GM12878 (cell line): Measurements from ENCODE around the gene SLC29A4. TPM values are rescaled to one million over a fixed set of nuclear protein-coding genes. Genes with fewer than 3 reads are reported as not detected.
"Not testable (repeated sequence)": the region's sequence is repeated elsewhere in the genome, so short reads cannot be mapped to it uniquely, and the experiment has no call there.

Experiments used
- ATAC-seq: fragments of 200-7000 bp; cut with Tn5 transposase; 3 replicates; pipeline ENCODE4 v1.9.1; 2020; ENCODE audit warnings: mild to moderate bottlenecking, moderate library complexity
- BruUV-seq: library from RNA; stranded (reverse); fragments of 400-500 nt; replicated peaks from 2 replicates; lab custom pipeline; 2021; lab: Mats Ljungman, UMichigan
- CTCF ChIA-PET: fragments of 300-600 bp; sonication (Branson Sonifier 250); formaldehyde crosslinking; extraction: SDS; loops from one replicate; lab custom pipeline; 2021; ENCODE audit warnings: inconsistent platforms; lab: Yijun Ruan, JAX
- POLR2A ChIA-PET: fragments of 350-600 bp; formaldehyde crosslinking; extraction: SDS; loops from one replicate; lab custom pipeline; 2021; ENCODE audit warnings: inconsistent platforms; lab: Charles Lee
- RAD21 ChIA-PET: fragments of 300-600 bp; sonication (Branson Sonifier 250); formaldehyde crosslinking; loops from one replicate; lab custom pipeline; 2023; ENCODE audit warnings: antibody characterized with exemption; ENCODE audit not compliant: unreplicated experiment; lab: Charles Lee
- SMC1A ChIA-PET: fragments of 300-600 bp; sonication (Branson Sonifier 250); formaldehyde crosslinking; loops from one replicate; lab custom pipeline; 2023; ENCODE audit not compliant: unreplicated experiment, uncharacterized antibody; lab: Charles Lee
- DNase-seq: peaks from one replicate; pipeline ENCODE4 v3.0.0-alpha.2; 2011; ENCODE audit warnings: low read depth, low spot score
- FAIRE-seq: peaks from 3 replicates; lab custom pipeline; 2011; peaks lifted over from hg19 to GRCh38; lab: Jason Lieb, UNC
- H2AFZ ChIP-seq: 2 replicates; pipeline ENCODE4 v1.6.0; 2011; ENCODE audit warnings: low read depth, low read length, control low read depth; ENCODE audit not compliant: control insufficient read depth
- H3K27ac ChIP-seq: 2 replicates; pipeline ENCODE4 v1.5.1; 2011; ENCODE audit warnings: control low read depth; ENCODE audit not compliant: control insufficient read depth, insufficient read depth
- H3K27me3 ChIP-seq, 2 experiments: replicated peaks in 1 of 2; 2 replicates each; pipeline versions ENCODE4 v1.6.0 to v1.6.1; 2011; ENCODE audit warnings: low read length in 1 of 2; ENCODE audit not compliant: control insufficient read depth in 2 of 2, insufficient read depth in 2 of 2
- H3K36me3 ChIP-seq, 2 experiments: 2 replicates each; pipeline ENCODE4 v1.5.1; 2011; ENCODE audit warnings: low read length in 1 of 2; ENCODE audit not compliant: control insufficient read depth in 2 of 2, insufficient read depth in 2 of 2
- H3K4me1 ChIP-seq: 2 replicates; pipeline ENCODE4 v1.6.1; 2011; ENCODE audit warnings: mild to moderate bottlenecking, low read length, moderate library complexity, mixed read lengths; ENCODE audit not compliant: control insufficient read depth, insufficient read depth
- H3K4me2 ChIP-seq: 2 replicates; pipeline ENCODE4 v1.6.0; 2011; ENCODE audit warnings: control low read depth; ENCODE audit not compliant: control insufficient read depth, insufficient read depth
- H3K4me3 ChIP-seq: fragments of 200-600 bp; sonication (generic); 2 replicates; pipeline ENCODE4 v1.5.1; 2016
- H3K79me2 ChIP-seq: 2 replicates; pipeline ENCODE4 v1.6.0; 2011; ENCODE audit warnings: low read length; ENCODE audit not compliant: control insufficient read depth, insufficient read depth
- H3K9ac ChIP-seq: 2 replicates; pipeline ENCODE4 v1.8.0; 2011; ENCODE audit warnings: low read length, control low read depth, mixed read lengths; ENCODE audit not compliant: control insufficient read depth, insufficient read depth
- H3K9me3 ChIP-seq: replicated peaks from 3 replicates; pipeline ENCODE4 v1.5.1; 2011; ENCODE audit warnings: mild to moderate bottlenecking, low read length; ENCODE audit not compliant: control insufficient read depth, insufficient read depth
- H4K20me1 ChIP-seq: 2 replicates; pipeline ENCODE4 v1.6.0; 2011; ENCODE audit not compliant: control insufficient read depth, insufficient read depth
- CBX5 ChIP-seq: sonication (generic); IDR thresholded peaks from 2 replicates; pipeline ENCODE4 v1.6.1; 2016; ENCODE audit warnings: low read depth, moderate library complexity, mild to moderate bottlenecking, inconsistent platforms
- EED ChIP-seq: sonication (generic); IDR thresholded peaks from 2 replicates; pipeline ENCODE4 v1.6.1; 2016; ENCODE audit warnings: antibody characterized with exemption, low read depth
- IKZF2 ChIP-seq, 2 experiments: fragments of 450-650 bp; IDR thresholded peaks; 2 replicates each; pipeline ENCODE4 v1.6.1; 2017; ENCODE audit warnings: mild to moderate bottlenecking in 2 of 2, moderate library complexity in 2 of 2
- NFIC ChIP-seq: IDR thresholded peaks from 2 replicates; pipeline ENCODE4 v1.6.1; 2012; ENCODE audit warnings: low read depth, mild to moderate bottlenecking, inconsistent platforms, low read length, moderate library complexity
- NKRF ChIP-seq: fragments of 450-650 bp; conservative IDR thresholded peaks from 2 replicates; pipeline ENCODE4 v1.6.1; 2017; ENCODE audit warnings: mild to moderate bottlenecking, moderate library complexity
- POU2F2 ChIP-seq: IDR thresholded peaks from 3 replicates; pipeline ENCODE4 v1.6.1; 2011; ENCODE audit warnings: low read depth, mild to moderate bottlenecking, low read length, borderline replicate concordance
- RELA ChIP-seq: fragments of 450-650 bp; IDR thresholded peaks from 2 replicates; pipeline ENCODE4 v1.8.0; 2014; ENCODE audit warnings: borderline replicate concordance; ENCODE audit not compliant: partially characterized antibody
- SIX5 ChIP-seq: IDR thresholded peaks from 2 replicates; pipeline ENCODE4 v1.6.1; 2011; ENCODE audit warnings: mild to moderate bottlenecking, low read depth, low read length, moderate library complexity; ENCODE audit not compliant: severe bottlenecking
- USF2 ChIP-seq: IDR thresholded peaks from 2 replicates; pipeline ENCODE4 v1.6.1; 2011; ENCODE audit warnings: low read depth, low read length, improper control_type of control experiment, borderline replicate concordance
- WGBS: methylation state at CpG from one replicate; pipeline ENCODE4 v1.1.6; 2016; ENCODE audit warnings: low lambda C conversion rate; ENCODE audit not compliant: insufficient replicate concordance, insufficient coverage; ENCODE audit errors: missing lambda C conversion rate; 5-methylcytosine and 5-hydroxymethylcytosine counted together
- in situ Hi-C: fragments of 300-500 bp; cut with MboI; formaldehyde crosslinking; loops from 9 replicates; pipeline ENCODE4 v1.14.3; 2018; ENCODE audit warnings: mixed read lengths
- intact Hi-C: fragments of 100-400 bp; cut with micrococcal nuclease; formaldehyde crosslinking; loops from one replicate; pipeline ENCODE4 v1.14.2; 2022; ENCODE audit not compliant: unreplicated experiment
- polyA plus RNA-seq, 11 experiments: library from polyadenylated mRNA; depleted of rRNA in 4 of 11; unstranded in 6 of 11; stranded (reverse) in 5 of 11; fragments of >200 nt; fragmentation: Nextera tagmentation in 4 of 11; fragmentation: Illumina TruSeq in 1 of 11; extraction: Ambion mirVana in 4 of 11; extraction: Trizol in 1 of 11; gene quantifications; 1 replicate in 1 of 11; 2 replicates in 10 of 11; pipeline versions ENCODE4 v1.2.1 to v1.2.3, GENCODE V29; 2011 to 2016; ENCODE audit warnings: inconsistent platforms in 2 of 11, missing spikeins in 2 of 11, low read depth in 1 of 11
- total RNA-seq, 4 experiments: library from RNA; depleted of rRNA in 3 of 4; stranded (reverse); fragments of >200 nt in 3 of 4; fragmentation: Illumina TruSeq in 1 of 4; extraction: Trizol in 1 of 4; gene quantifications; 2 replicates each; pipeline versions ENCODE4 v1.2.1 to v1.2.3, GENCODE V29; 2013 to 2021

The SLC29A4 gene
- total and polyA plus RNA-seq, 10 of the 15 experiments (the other 5 are each of a cell fraction or from before 2014, with no cell fraction given): 0.11 to 0.72 (median 0.23) TPM; not detected in 3

- H3K27ac ChIP-seq, H3K4me2 ChIP-seq, intact Hi-C loops, H3K9me3 ChIP-seq, H3K4me3 ChIP-seq, SMC1A ChIA-PET, H4K20me1 ChIP-seq, H3K79me2 ChIP-seq, RAD21 ChIA-PET, H3K9ac ChIP-seq, BruUV-seq, DNase-seq, H3K4me1 ChIP-seq, H3K27me3 ChIP-seq, CTCF ChIA-PET, H2AFZ ChIP-seq, ATAC-seq, H3K36me3 ChIP-seq, FAIRE-seq, in situ Hi-C loops: not testable (repeated sequence)
- 96% methylated on average over 30 of the region's 31 CpGs for WGBS
- POLR2A ChIA-PET: interaction anchor here (0.6 kb wide), 1 partner anchor 75 kb away, joined by 3 read pairs; no protein-coding TSS in a partner anchor
Observed at GRCh38 chr7:5323800-5324781, 41.3 kb downstream of the SLC29A4 start.

- BruUV-seq: no TSS peak
- 96% methylated on average over 10 of the region's 10 CpGs for WGBS
- in situ Hi-C loops: no loop called here
- FAIRE-seq: no peak
- intact Hi-C loops: no loop called here
- RAD21 ChIA-PET: no interaction called here
- ATAC-seq: no peak
- SMC1A ChIA-PET: no interaction called here
- H3K36me3 ChIP-seq: peaks cover 0 to 1% of the 10 kb centered on the region in 2 experiments; a peak in 2 of 4 replicates
- DNase-seq: no peak
- no peak overlapping the region for H3K4me2 ChIP-seq
- CTCF ChIA-PET: interaction anchor here (0.6 kb wide), 1 partner anchor 85 kb away, joined by 3 read pairs; no protein-coding TSS in a partner anchor
- TF ChIP-seq SIX5 (no peak), NFIC (no peak), CBX5 (no peak), IKZF2 (IDR thresholded peaks at IDR 0.05) (no peak), POU2F2 (no peak), RELA (no peak), USF2 (no peak), NKRF (no peak), EED (no peak)
- H3K79me2 ChIP-seq: no peaks in the 10 kb centered on the region
- no peaks in the 10 kb centered on the region for H4K20me1 ChIP-seq
- no peaks in the 10 kb centered on the region; the same call in 2 of the 3 replicates for H3K9me3 ChIP-seq
- no peak overlapping the region for H3K4me3 ChIP-seq
- H3K27me3 ChIP-seq: no peaks in the 10 kb centered on the region
- H3K9ac ChIP-seq: no peak overlapping the region
- no peaks in the 10 kb centered on the region for H3K4me1 ChIP-seq
- H2AFZ ChIP-seq: no peak overlapping the region
- POLR2A ChIA-PET: no interaction called here
- no peak overlapping the region for H3K27ac ChIP-seq
Observed at GRCh38 chr7:5324961-5325360, 42.2 kb downstream of the SLC29A4 start.
